PC-3 (cell line): Measurements from ENCODE around the gene MGST3. TPM values are rescaled to one million over a fixed set of nuclear protein-coding genes. Genes with fewer than 3 reads are reported as not detected.
A peak's percentile ranks its signal among the peaks of the same experiment; 100 is the strongest.

Experiments
- ATAC-seq: fragments of 200-7000 bp; cut with Tn5 transposase; 2 replicates; pipeline ENCODE4 v1.9.1; 2020; ENCODE audit warnings: mild to moderate bottlenecking, moderate library complexity
- BruUV-seq: library from RNA; stranded (reverse); fragments of 400-500 nt; replicated peaks from 2 replicates; lab custom pipeline; 2021; lab: Mats Ljungman, UMichigan
- CTCF ChIA-PET: fragments of 300-600 bp; sonication (Branson Sonifier 250); formaldehyde crosslinking; loops from one replicate; lab custom pipeline; 2022; ENCODE audit warnings: antibody characterized with exemption; lab: Charles Lee
- POLR2A ChIA-PET: fragments of 300-600 bp; sonication (Branson Sonifier 250); formaldehyde crosslinking; loops from one replicate; lab custom pipeline; 2022; ENCODE audit warnings: antibody characterized with exemption; ENCODE audit not compliant: unreplicated experiment; lab: Charles Lee
- DNase-seq: peaks from one replicate; pipeline ENCODE4 v3.0.0-alpha.2; 2015
- H2AFZ ChIP-seq: fragments of 300-600 bp; sonication (generic); 2 replicates; pipeline ENCODE4 v1.6.0; 2016; ENCODE audit warnings: antibody characterized with exemption, low read length
- H3F3A ChIP-seq: fragments of 300-600 bp; sonication (generic); one replicate; pipeline ENCODE4 v1.6.0; 2017; ENCODE audit warnings: antibody characterized with exemption, low read length, control low read depth, mild to moderate bottlenecking; ENCODE audit not compliant: unreplicated experiment
- H3K27ac ChIP-seq: fragments of 300-600 bp; sonication (generic); 2 replicates; pipeline ENCODE4 v1.5.1; 2016; ENCODE audit warnings: mild to moderate bottlenecking, low read length
- H3K27me3 ChIP-seq: fragments of 300-600 bp; sonication (generic); 2 replicates; pipeline ENCODE4 v1.6.1; 2016; ENCODE audit warnings: low read length, mixed read lengths
- H3K36me3 ChIP-seq: fragments of 300-600 bp; sonication (generic); 2 replicates; pipeline ENCODE4 v1.6.1; 2016; ENCODE audit warnings: low read depth, mixed run types, low read length, mixed read lengths
- H3K4me1 ChIP-seq: fragments of 300-600 bp; sonication (generic); 2 replicates; pipeline ENCODE4 v1.5.1; 2016; ENCODE audit warnings: low read length; ENCODE audit not compliant: insufficient read depth
- H3K4me2 ChIP-seq: fragments of 300-600 bp; sonication (generic); 2 replicates; pipeline ENCODE4 v1.6.0; 2016; ENCODE audit warnings: low read length
- H3K4me3 ChIP-seq: fragments of 300-600 bp; sonication (generic); 2 replicates; pipeline ENCODE4 v1.5.1; 2016; ENCODE audit warnings: mild to moderate bottlenecking, low read length, mixed read lengths
- H3K79me2 ChIP-seq: fragments of 300-600 bp; sonication (generic); 2 replicates; pipeline ENCODE4 v1.6.1; 2017; ENCODE audit warnings: low read length, mixed read lengths
- H3K9ac ChIP-seq: fragments of 300-600 bp; sonication (generic); 2 replicates; pipeline ENCODE4 v1.6.0; 2016; ENCODE audit warnings: mild to moderate bottlenecking, low read length
- H3K9me2 ChIP-seq: fragments of 300-600 bp; sonication (generic); replicated peaks from 2 replicates; pipeline ENCODE4 v1.6.1; 2016; ENCODE audit warnings: mixed run types, low read length, mixed read lengths
- H3K9me3 ChIP-seq: fragments of 300-600 bp; sonication (generic); 2 replicates; pipeline ENCODE4 v1.6.1; 2016; ENCODE audit warnings: low read length, mixed read lengths
- H4K20me1 ChIP-seq: fragments of 300-600 bp; sonication (generic); 2 replicates; pipeline ENCODE4 v1.6.1; 2016; ENCODE audit warnings: low read length, mixed read lengths
- CTCF ChIP-seq: fragments of 300-600 bp; sonication (generic); conservative IDR thresholded peaks from 2 replicates; pipeline ENCODE4 v1.5.1; 2017; ENCODE audit warnings: antibody characterized with exemption, low read depth, mild to moderate bottlenecking, low read length
- EZH2 ChIP-seq: fragments of 300-600 bp; sonication (generic); IDR thresholded peaks from one replicate; pipeline ENCODE4 v1.6.1; 2017; ENCODE audit warnings: antibody characterized with exemption, mild to moderate bottlenecking, low read length; ENCODE audit not compliant: unreplicated experiment
- EZH2phosphoT487 ChIP-seq: fragments of 300-600 bp; sonication (generic); IDR thresholded peaks from 2 replicates; pipeline ENCODE4 v1.6.1; 2018; ENCODE audit warnings: mild to moderate bottlenecking, antibody characterized with exemption, low read length, borderline replicate concordance
- intact Hi-C: fragments of 100-400 bp; cut with micrococcal nuclease; formaldehyde crosslinking; loops from 2 replicates; pipeline ENCODE4 v1.9.0; 2023
- total RNA-seq: library from RNA; depleted of rRNA; stranded (reverse); fragments of >200 nt; gene quantifications from 2 replicates; pipeline ENCODE4 v1.2.3, GENCODE V29; 2014; rRNA removed

Gene MGST3
- total RNA-seq, 1 experiment from 2014 or later = 168 TPM

GRCh38 chr1:165703648-165704047 lies 72.6 kb downstream of the MGST3 start:
- Histone ChIP-seq H3K9me3 (no peaks in the 10 kb centered on the region), H3K9ac (no peak overlapping the region), H3K4me1 (no peaks in the 10 kb centered on the region), H3F3A (no peaks in the 10 kb centered on the region), H3K27ac (no peak overlapping the region), H4K20me1 (no peaks in the 10 kb centered on the region), H3K4me2 (no peak overlapping the region), H3K27me3 (0 out of 2 replicates have a peak, but pooled peaks cover 7% of the 10 kb centered on the region), H2AFZ (no peak overlapping the region), H3K9me2 (no peaks in the 10 kb centered on the region), H3K79me2 (no peaks in the 10 kb centered on the region), H3K4me3 (no peak overlapping the region), H3K36me3 (no peaks in the 10 kb centered on the region)
- intact Hi-C loops = no loop called here
- DNase-seq = peak; percentile 48
- no peak for TF ChIP-seq EZH2phosphoT487
- TF ChIP-seq CTCF = no peak
- TF ChIP-seq EZH2 = no peak
- ATAC-seq = 0 out of 2 replicates have a peak, but pooled peaks have one; percentile 21
- BruUV-seq = no TSS peak
- ChIA-PET CTCF (no interaction called here), POLR2A (no interaction called here)

Other genes starting within 250 kb of the MGST3 start
- not detected in 2 replicates for gene RXRG, start 186.1 kb upstream of the MGST3 start, total RNA-seq
- gene LRRC52, start 87.2 kb upstream of the MGST3 start, total RNA-seq = not detected in 2 replicates
- gene ALDH9A1, start 67.3 kb downstream of the MGST3 start, total RNA-seq = 58.8 and 78.0 TPM in 2 replicates
- gene TMCO1, start 137.6 kb downstream of the MGST3 start, total RNA-seq = 63.7 and 80.6 TPM in 2 replicates
- gene UCK2, start 196.4 kb downstream of the MGST3 start, total RNA-seq = 193 and 209 TPM in 2 replicates